Inferior parietal cortex (tissue), 1 donor: Measurements from ENCODE around the gene TTC12.

Experiments used
- DNase-seq: peaks from one replicate; pipeline ENCODE4 v3.0.0-alpha.2; 2016; ENCODE audit errors: extremely low spot score

Gene TTC12

GRCh38 chr11:113373981-113374560 lies 59.7 kb downstream of the TTC12 start:
- no peak for DNase-seq

- no peak for DNase-seq
Measured at GRCh38 chr11:113375402-113375801, 61.0 kb downstream of the TTC12 start.

- peak; percentile 52 for DNase-seq
Measured at GRCh38 chr11:113376156-113376555, 61.8 kb downstream of the TTC12 start.

- peak; percentile 31 for DNase-seq
Measured at GRCh38 chr11:113377681-113378412, 63.5 kb downstream of the TTC12 start.

- no peak for DNase-seq
Measured at GRCh38 chr11:113378692-113379091, 64.3 kb downstream of the TTC12 start.

- no peak for DNase-seq
Measured at GRCh38 chr11:113382121-113382520, 67.7 kb downstream of the TTC12 start.

- no peak for DNase-seq
Measured at GRCh38 chr11:113384551-113384950, 70.2 kb downstream of the TTC12 start.

GRCh38 chr11:113385749-113386148 lies 71.4 kb downstream of the TTC12 start:
- DNase-seq = no peak

GRCh38 chr11:113386866-113387265 lies 72.5 kb downstream of the TTC12 start:
- no peak for DNase-seq

GRCh38 chr11:113387605-113388211 lies 73.3 kb downstream of the TTC12 start, which contains the start of gene ANKK1:
Gene ANKK1, plus strand, starts transcription at chr11:113387779. Its CDS starts 106 bp downstream, at chr11:113387885.
- no peak for DNase-seq

GRCh38 chr11:113389272-113389671 lies 74.9 kb downstream of the TTC12 start:
- no peak for DNase-seq

- DNase-seq = no peak
Measured at GRCh38 chr11:113392236-113392921, 78.0 kb downstream of the TTC12 start.

- DNase-seq = no peak
Measured at GRCh38 chr11:113393501-113393985, 79.2 kb downstream of the TTC12 start.

GRCh38 chr11:113394919-113395318 lies 80.5 kb downstream of the TTC12 start:
- DNase-seq = no peak

- no peak for DNase-seq
Measured at GRCh38 chr11:113395782-113396336, 81.5 kb downstream of the TTC12 start.

- DNase-seq = no peak
Measured at GRCh38 chr11:113396690-113397089, 82.3 kb downstream of the TTC12 start.

GRCh38 chr11:113397212-113397611 lies 82.8 kb downstream of the TTC12 start:
- no peak for DNase-seq

- no peak for DNase-seq
Measured at GRCh38 chr11:113397821-113398220, 83.4 kb downstream of the TTC12 start.

- DNase-seq = no peak
Measured at GRCh38 chr11:113398669-113399430, 84.5 kb downstream of the TTC12 start.

GRCh38 chr11:113400631-113401230 lies 86.3 kb downstream of the TTC12 start:
- no peak for DNase-seq

- peak; percentile 5 for DNase-seq
Measured at GRCh38 chr11:113401718-113402117, 87.3 kb downstream of the TTC12 start.
